ENCODE data around the gene STX12. TPM values are rescaled to one million over a fixed set of nuclear protein-coding genes. Genes with fewer than 3 reads are reported as not detected.

Gene STX12
- total RNA-seq, 1 donor = 57.6 TPM

GRCh38 chr1:27830621-27831440 lies 57.8 kb downstream of the STX12 start, which contains the start of gene PPP1R8:
PPP1R8 (plus strand) TSS chr1:27830782; CDS start chr1:27830836, 54 bp downstream.
- peak within 1 kb of the TSS; percentile 84 for H3K4me3 ChIP-seq (ENCODE audit: low read depth, low read length)
- no peak for TF ChIP-seq CTCF (IDR thresholded peaks at IDR 0.05; ENCODE audit: insufficient read depth, low read length)
- peak; percentile 94 for DNase-seq (ENCODE audit: low read depth)

GRCh38 chr1:27831568-27832410 lies 58.8 kb downstream of the STX12 start:
- peak; percentile 6 for DNase-seq (ENCODE audit: low read depth)

GRCh38 chr1:27832762-27833161 lies 59.7 kb downstream of the STX12 start:
- H3K4me3 ChIP-seq (ENCODE audit: low read depth, low read length) = peak overlapping the region; percentile 84
- TF ChIP-seq CTCF (IDR thresholded peaks at IDR 0.05; ENCODE audit: insufficient read depth, low read length) = no peak
- peak; percentile 71 for DNase-seq (ENCODE audit: low read depth)

More at GRCh38 chr1:27831568-27832410, 58.8 kb downstream of the STX12 start:
- H3K4me3 ChIP-seq (ENCODE audit: low read depth, low read length) = peak overlapping the region; percentile 84
- no peak for TF ChIP-seq CTCF (IDR thresholded peaks at IDR 0.05; ENCODE audit: insufficient read depth, low read length)

GRCh38 chr1:27833470-27833869 lies 60.5 kb downstream of the STX12 start:
- no peak for DNase-seq (ENCODE audit: low read depth)
- no peak for TF ChIP-seq CTCF (IDR thresholded peaks at IDR 0.05; ENCODE audit: insufficient read depth, low read length)
- no peak overlapping the region for H3K4me3 ChIP-seq (ENCODE audit: low read depth, low read length)

- no peak overlapping the region for H3K4me3 ChIP-seq (ENCODE audit: low read depth, low read length)
- no peak for TF ChIP-seq CTCF (IDR thresholded peaks at IDR 0.05; ENCODE audit: insufficient read depth, low read length)
- no peak for DNase-seq (ENCODE audit: low read depth)
Measured at GRCh38 chr1:27835046-27835445, 62.0 kb downstream of the STX12 start.

- DNase-seq (ENCODE audit: low read depth) = no peak
- no peak for TF ChIP-seq CTCF (IDR thresholded peaks at IDR 0.05; ENCODE audit: insufficient read depth, low read length)
- H3K4me3 ChIP-seq (ENCODE audit: low read depth, low read length) = no peak overlapping the region
Measured at GRCh38 chr1:27835501-27835900, 62.5 kb downstream of the STX12 start.

Data from fibroblast of the aortic adventitia (primary cell).